ENCODE measurements around the gene FAM168A. TPM values are rescaled to one million over a fixed set of nuclear protein-coding genes. Genes with fewer than 3 reads are reported as not detected.

FAM168A gene
- total RNA-seq, 4 donors from 2014 or later = 31.1 to 50.8 (median 41.1) TPM

- no peak overlapping the region for H3K4me3 ChIP-seq
- TF ChIP-seq POLR2AphosphoS5 (IDR thresholded peaks at IDR 0.05) (no peak), CTCF (IDR thresholded peaks at IDR 0.05) (no peak), POLR2A (IDR thresholded peaks at IDR 0.05; ENCODE audit: low read depth) (no peak), EP300 (IDR thresholded peaks at IDR 0.05) (no peak)
- no peak overlapping the region for H3K27ac ChIP-seq (replicated peaks in 1 of 4)
- no peak for DNase-seq (ENCODE audit: extremely low spot score)
- WGBS = 95% methylated on average over 6 of the region's 6 CpGs
- intact Hi-C loops (cut with DNase I) = no loop called here
- no peaks in the 10 kb centered on the region for H3K9me3 ChIP-seq
- H3K4me1 ChIP-seq = peaks cover 8 to 11% (median 10%) of the 10 kb centered on the region in 4 donors
- no peaks in the 10 kb centered on the region for H3K27me3 ChIP-seq
- no peaks in the 10 kb centered on the region for H3K36me3 ChIP-seq
Observed at GRCh38 chr11:73496134-73496533, 101.8 kb downstream of the FAM168A start.

GRCh38 chr11:73495731-73496130 lies 102.2 kb downstream of the FAM168A start:
- H3K4me3 ChIP-seq = no peak overlapping the region
- DNase-seq (ENCODE audit: extremely low spot score) = no peak
- H3K36me3 ChIP-seq = no peaks in the 10 kb centered on the region
- intact Hi-C loops (cut with DNase I) = no loop called here
- no peaks in the 10 kb centered on the region for H3K9me3 ChIP-seq
- H3K4me1 ChIP-seq = peaks cover 8 to 11% (median 10%) of the 10 kb centered on the region in 4 donors
- WGBS = 96% methylated on average over 2 of the region's 2 CpGs
- no peak overlapping the region for H3K27ac ChIP-seq (replicated peaks in 1 of 4)
- no peaks in the 10 kb centered on the region for H3K27me3 ChIP-seq
- TF ChIP-seq POLR2A (IDR thresholded peaks at IDR 0.05; ENCODE audit: low read depth) = no peak
- TF ChIP-seq CTCF (IDR thresholded peaks at IDR 0.05) = no peak
- no peak for TF ChIP-seq POLR2AphosphoS5 (IDR thresholded peaks at IDR 0.05)
- TF ChIP-seq EP300 (IDR thresholded peaks at IDR 0.05) = no peak

GRCh38 chr11:73493956-73494598 lies 103.8 kb downstream of the FAM168A start:
- no peak for DNase-seq (ENCODE audit: extremely low spot score)
- H3K27ac ChIP-seq (replicated peaks in 1 of 4) = no peak overlapping the region
- 92% methylated on average over 1 of the region's 1 CpG for WGBS
- no peaks in the 10 kb centered on the region for H3K36me3 ChIP-seq
- no peaks in the 10 kb centered on the region for H3K27me3 ChIP-seq
- H3K9me3 ChIP-seq = no peaks in the 10 kb centered on the region
- H3K4me1 ChIP-seq = peaks cover 8 to 11% (median 10%) of the 10 kb centered on the region in 4 donors
- TF ChIP-seq CTCF (IDR thresholded peaks at IDR 0.05) = no peak
- no peak for TF ChIP-seq POLR2A (IDR thresholded peaks at IDR 0.05; ENCODE audit: low read depth)
- no peak for TF ChIP-seq EP300 (IDR thresholded peaks at IDR 0.05)
- no peak for TF ChIP-seq POLR2AphosphoS5 (IDR thresholded peaks at IDR 0.05)
- intact Hi-C loops (cut with DNase I) = no loop called here
- no peak overlapping the region for H3K4me3 ChIP-seq

DNA sequence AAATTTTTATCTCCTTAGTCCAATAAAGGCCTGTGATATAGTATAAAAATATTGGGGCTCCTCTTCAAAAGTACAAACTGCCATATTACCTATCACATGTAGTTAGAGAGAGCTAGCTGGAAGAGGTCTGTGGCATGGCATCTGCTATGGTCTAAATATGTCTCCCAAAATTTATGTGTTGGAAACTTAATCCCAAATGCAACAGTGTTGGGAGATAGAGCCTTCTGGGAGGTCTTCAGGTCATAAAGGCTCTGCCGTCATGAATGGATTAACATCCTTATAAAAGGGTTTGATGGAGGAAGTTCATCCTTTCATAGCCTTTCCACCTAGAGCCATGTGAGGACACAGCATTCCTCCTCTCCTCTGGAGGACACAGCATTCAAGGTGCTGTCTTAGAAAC lies 116.3 kb downstream of the FAM168A start:
- WGBS = 100% methylated on average over 1 of the region's 1 CpG
- Histone ChIP-seq H3K27ac (replicated peaks in 1 of 4) (no peak overlapping the region), H3K36me3 (no peaks in the 10 kb centered on the region), H3K4me3 (no peak overlapping the region), H3K27me3 (no peaks in the 10 kb centered on the region), H3K4me1 (peaks cover 0 to 4% (median 0%) of the 10 kb centered on the region in 4 donors), H3K9me3 (peaks cover 0 to 16% (median 7%) of the 10 kb centered on the region in 4 donors)
- intact Hi-C loops (cut with DNase I) = no loop called here
- no peak for DNase-seq (ENCODE audit: extremely low spot score)
- TF ChIP-seq POLR2A (IDR thresholded peaks at IDR 0.05; ENCODE audit: low read depth) (no peak), EP300 (IDR thresholded peaks at IDR 0.05) (no peak), CTCF (IDR thresholded peaks at IDR 0.05) (no peak), POLR2AphosphoS5 (IDR thresholded peaks at IDR 0.05) (no peak)

GRCh38 chr11:73480677-73481076 lies 117.2 kb downstream of the FAM168A start:
- no peak for DNase-seq (ENCODE audit: extremely low spot score)
- H3K9me3 ChIP-seq = peaks cover 0 to 19% (median 7%) of the 10 kb centered on the region in 4 donors
- no peak for TF ChIP-seq EP300 (IDR thresholded peaks at IDR 0.05)
- TF ChIP-seq POLR2AphosphoS5 (IDR thresholded peaks at IDR 0.05) = no peak
- no peak for TF ChIP-seq CTCF (IDR thresholded peaks at IDR 0.05)
- no peak for TF ChIP-seq POLR2A (IDR thresholded peaks at IDR 0.05; ENCODE audit: low read depth)
- intact Hi-C loops (cut with DNase I) = no loop called here
- H3K27me3 ChIP-seq = no peaks in the 10 kb centered on the region
- H3K4me3 ChIP-seq = no peak overlapping the region
- 57% methylated on average over 2 of the region's 2 CpGs for WGBS
- H3K4me1 ChIP-seq = peaks cover 0 to 4% (median 0%) of the 10 kb centered on the region in 4 donors
- H3K36me3 ChIP-seq = no peaks in the 10 kb centered on the region
- no peak overlapping the region for H3K27ac ChIP-seq (replicated peaks in 1 of 4)

All from esophagus muscularis mucosa (tissue), 4 donors.